Endothelial cell of umbilical vein (primary cell): ENCODE results near the gene AIRE. TPM values are rescaled to one million over a fixed set of nuclear protein-coding genes. Genes with fewer than 3 reads are reported as not detected.

Experiments
- BruUV-seq: library from RNA; stranded (reverse); fragments of 400-500 nt; replicated peaks from 2 replicates; lab custom pipeline; 2021; lab: Mats Ljungman, UMichigan
- CTCF ChIA-PET: fragments of 300-600, 350-600 bp; sonication (Branson Sonifier 250); formaldehyde crosslinking; loops from one replicate; lab custom pipeline; 2021; ENCODE audit warnings: antibody characterized with exemption, inconsistent platforms; lab: Charles Lee
- POLR2A ChIA-PET: fragments of 300-600, 350-600 bp; sonication (Branson Sonifier 250); formaldehyde crosslinking; loops from one replicate; lab custom pipeline; 2021; ENCODE audit warnings: antibody characterized with exemption, inconsistent platforms; lab: Charles Lee
- DNase-seq: peaks from one replicate; pipeline ENCODE4 v3.0.0-alpha.2; 2011; ENCODE audit warnings: low read depth, low spot score
- FAIRE-seq: peaks from 2 replicates; lab custom pipeline; 2011; peaks lifted over from hg19 to GRCh38; lab: Jason Lieb, UNC
- H2AFZ ChIP-seq: 2 replicates; pipeline ENCODE4 v1.6.0; 2012; ENCODE audit warnings: low read depth, low read length, control low read depth, inconsistent platforms
- H3K27ac ChIP-seq: 2 replicates; pipeline ENCODE4 v1.5.1; 2011; ENCODE audit warnings: low read depth, mild to moderate bottlenecking, control low read depth, low read length, moderate library complexity; ENCODE audit not compliant: insufficient read depth
- H3K27me3 ChIP-seq, 2 experiments: 2 replicates each; pipeline versions ENCODE4 v1.6.0 to v1.6.1; 2011; ENCODE audit warnings: low read length in 2 of 2, mixed read lengths in 1 of 2; ENCODE audit not compliant: control insufficient read depth in 2 of 2, insufficient read depth in 2 of 2
- H3K36me3 ChIP-seq, 2 experiments: 2 replicates in 1 of 2; 3 replicates in 1 of 2; pipeline ENCODE4 v1.5.1; 2011; ENCODE audit warnings: low read length in 2 of 2, mild to moderate bottlenecking in 1 of 2, moderate library complexity in 1 of 2; ENCODE audit not compliant: control insufficient read depth in 2 of 2, insufficient read depth in 2 of 2; ENCODE audit errors: extremely low read depth in 1 of 2
- H3K4me1 ChIP-seq: 3 replicates; pipeline ENCODE4 v1.5.1; 2011; ENCODE audit warnings: mild to moderate bottlenecking, low read length; ENCODE audit not compliant: control insufficient read depth, insufficient read depth; ENCODE audit errors: extremely low read depth
- H3K4me2 ChIP-seq: 2 replicates; pipeline ENCODE4 v1.6.1; 2011; ENCODE audit warnings: low read length, control low read depth, mixed read lengths; ENCODE audit not compliant: insufficient read depth
- H3K4me3 ChIP-seq, 3 experiments: fragments of 200-600 bp in 1 of 3; sonication (generic), shearing (Covaris generic) in 1 of 3; replicated peaks in 1 of 3; 2 replicates each; pipeline ENCODE4 v1.5.1; 2011 to 2016; ENCODE audit warnings: control low read depth in 3 of 3, low read length in 3 of 3, mild to moderate bottlenecking in 2 of 3, inconsistent platforms in 1 of 3, low read depth in 1 of 3, moderate library complexity in 1 of 3; ENCODE audit not compliant: insufficient read depth in 1 of 3
- H3K79me2 ChIP-seq: 2 replicates; pipeline ENCODE4 v1.6.0; 2012; ENCODE audit warnings: low read length, inconsistent platforms; ENCODE audit not compliant: control insufficient read depth, insufficient read depth
- H3K9ac ChIP-seq: replicated peaks from 2 replicates; pipeline ENCODE3; 2011; ENCODE audit warnings: low read length, control low read depth; ENCODE audit not compliant: insufficient read depth; ENCODE audit errors: extremely low read depth
- H3K9me1 ChIP-seq: replicated peaks from 3 replicates; pipeline ENCODE4 v1.6.0; 2011; ENCODE audit warnings: mild to moderate bottlenecking, low read length; ENCODE audit not compliant: control insufficient read depth, insufficient read depth; ENCODE audit errors: extremely low read depth
- H3K9me3 ChIP-seq: replicated peaks from 2 replicates; pipeline ENCODE4 v1.5.1; 2012; ENCODE audit warnings: low read length, inconsistent platforms; ENCODE audit not compliant: control insufficient read depth, insufficient read depth
- H4K20me1 ChIP-seq: replicated peaks from 2 replicates; pipeline ENCODE3; 2011; ENCODE audit warnings: mild to moderate bottlenecking, low read length; ENCODE audit not compliant: control insufficient read depth, insufficient read depth; ENCODE audit errors: extremely low read depth
- CTCF ChIP-seq, 2 donors: IDR thresholded peaks; 1 replicate in 1 of 2; 2 replicates in 1 of 2; pipeline ENCODE4 v1.5.1; 2011; ENCODE audit warnings: low read length in 2 of 2, mild to moderate bottlenecking in 2 of 2, moderate library complexity in 2 of 2, control low read depth in 1 of 2, inconsistent platforms in 1 of 2, low read depth in 1 of 2; ENCODE audit not compliant: insufficient read depth in 1 of 2; ENCODE audit errors: extremely low read depth in 1 of 2
- EZH2 ChIP-seq: IDR thresholded peaks from 2 replicates; pipeline ENCODE4 v1.6.1; 2012; ENCODE audit warnings: borderline replicate concordance, low read depth, mild to moderate bottlenecking, moderate library complexity, low read length, inconsistent platforms; ENCODE audit not compliant: severe bottlenecking
- FOS ChIP-seq: IDR thresholded peaks from 2 replicates; pipeline ENCODE4 v1.6.1; 2011; ENCODE audit warnings: mild to moderate bottlenecking, low read length, moderate library complexity, borderline replicate concordance; ENCODE audit not compliant: insufficient read depth
- GATA2 ChIP-seq: IDR thresholded peaks from 2 replicates; pipeline ENCODE4 v1.7.0; 2011; ENCODE audit warnings: low read depth, mild to moderate bottlenecking, moderate library complexity, mixed read lengths, low read length; ENCODE audit not compliant: insufficient read length, insufficient read depth
- JUN ChIP-seq: IDR thresholded peaks from 2 replicates; pipeline ENCODE4 v1.6.1; 2011; ENCODE audit warnings: borderline replicate concordance, low read depth; ENCODE audit not compliant: insufficient read length, insufficient read depth
- MYC ChIP-seq: IDR thresholded peaks from one replicate; pipeline ENCODE4 v1.6.1; 2011; ENCODE audit warnings: mild to moderate bottlenecking, low read depth, low read length
- POLR2A ChIP-seq: IDR thresholded peaks from 2 replicates; pipeline ENCODE4 v1.6.1; 2012; ENCODE audit warnings: low read depth, mild to moderate bottlenecking, control low read depth, low read length
- POLR2AphosphoS5 ChIP-seq: IDR thresholded peaks from 2 replicates; pipeline ENCODE4 v1.6.1; 2012; ENCODE audit warnings: low read depth, mild to moderate bottlenecking, control low read depth, low read length, moderate library complexity; ENCODE audit not compliant: insufficient read depth
- dilution Hi-C: fragments of 300-500 bp; cut with MboI; formaldehyde crosslinking; loops from one replicate; pipeline ENCODE4 v1.15.0; 2019; ENCODE audit warnings: low sequenced_read_pairs; ENCODE audit not compliant: extremely low pct_ligation_motif_present
- intact Hi-C: fragments of 100-400 bp; cut with micrococcal nuclease; formaldehyde crosslinking; loops from one replicate; pipeline ENCODE4 v1.10.0; 2022
- polyA plus RNA-seq, 4 experiments: library from polyadenylated mRNA; depleted of rRNA in 3 of 4; stranded (reverse) in 3 of 4; unstranded in 1 of 4; fragments of >200 nt; gene quantifications; 2 replicates each; pipeline versions ENCODE4 v1.2.1 to v1.2.3, GENCODE V29; 2011 to 2012; ENCODE audit warnings: missing spikeins in 1 of 4
- total RNA-seq: library from RNA; stranded (reverse); gene quantifications from 2 replicates; pipeline ENCODE4 v1.2.3, GENCODE V29; 2021

Gene AIRE
- total and polyA plus RNA-seq, 2 donors (not counting 3 experiments of a cell fraction or from before 2014, with no cell fraction given): 0.04 to 0.11 TPM

GRCh38 chr21:44295163-44295573 lies 9.5 kb downstream of the AIRE start:
- H3K36me3 ChIP-seq: no peaks in the 10 kb centered on the region
- H2AFZ ChIP-seq: no peak overlapping the region
- H3K79me2 ChIP-seq: no peaks in the 10 kb centered on the region
- POLR2A ChIA-PET: no interaction called here
- FAIRE-seq (no peak), DNase-seq (no peak)
- CTCF ChIA-PET: interaction anchor here (1.1 to 1.9 kb wide), 2 partner anchors 9 to 320 kb away, joined by 5 to 6 read pairs; no protein-coding TSS in a partner anchor
- no peak overlapping the region for H3K27ac ChIP-seq
- TF ChIP-seq CTCF (IDR thresholded peaks at IDR 0.05; ENCODE audit: extremely low read depth in 1 of 2, insufficient read depth in 1 of 2, low read depth in 1 of 2, low read length in 2 of 2) (no peak), EZH2 (no peak), FOS (no peak), GATA2 (no peak), POLR2A (no peak), POLR2AphosphoS5 (no peak), JUN (no peak), MYC (no peak)
- no peaks in the 10 kb centered on the region for H3K9me1 ChIP-seq
- no peak overlapping the region for H3K4me3 ChIP-seq
- no peaks in the 10 kb centered on the region for H4K20me1 ChIP-seq
- H3K4me1 ChIP-seq: peaks cover 5% of the 10 kb centered on the region
- H3K27me3 ChIP-seq: no peaks in the 10 kb centered on the region
- H3K4me2 ChIP-seq: no peak overlapping the region
- dilution Hi-C loops (no loop called here), intact Hi-C loops (no loop called here)
- no peak overlapping the region for H3K9ac ChIP-seq
- no peaks in the 10 kb centered on the region for H3K9me3 ChIP-seq
- BruUV-seq: no TSS peak
